GM18907 (cell line): Measurements from ENCODE around the gene JARID2.

Experiments
- ATAC-seq: cut with Tn5 transposase; IDR thresholded peaks from one replicate; pipeline ENCODE4 v1.9.1; 2021; ENCODE audit warnings: mild to moderate bottlenecking, moderate library complexity; ENCODE audit not compliant: unreplicated experiment

Gene JARID2

DNA sequence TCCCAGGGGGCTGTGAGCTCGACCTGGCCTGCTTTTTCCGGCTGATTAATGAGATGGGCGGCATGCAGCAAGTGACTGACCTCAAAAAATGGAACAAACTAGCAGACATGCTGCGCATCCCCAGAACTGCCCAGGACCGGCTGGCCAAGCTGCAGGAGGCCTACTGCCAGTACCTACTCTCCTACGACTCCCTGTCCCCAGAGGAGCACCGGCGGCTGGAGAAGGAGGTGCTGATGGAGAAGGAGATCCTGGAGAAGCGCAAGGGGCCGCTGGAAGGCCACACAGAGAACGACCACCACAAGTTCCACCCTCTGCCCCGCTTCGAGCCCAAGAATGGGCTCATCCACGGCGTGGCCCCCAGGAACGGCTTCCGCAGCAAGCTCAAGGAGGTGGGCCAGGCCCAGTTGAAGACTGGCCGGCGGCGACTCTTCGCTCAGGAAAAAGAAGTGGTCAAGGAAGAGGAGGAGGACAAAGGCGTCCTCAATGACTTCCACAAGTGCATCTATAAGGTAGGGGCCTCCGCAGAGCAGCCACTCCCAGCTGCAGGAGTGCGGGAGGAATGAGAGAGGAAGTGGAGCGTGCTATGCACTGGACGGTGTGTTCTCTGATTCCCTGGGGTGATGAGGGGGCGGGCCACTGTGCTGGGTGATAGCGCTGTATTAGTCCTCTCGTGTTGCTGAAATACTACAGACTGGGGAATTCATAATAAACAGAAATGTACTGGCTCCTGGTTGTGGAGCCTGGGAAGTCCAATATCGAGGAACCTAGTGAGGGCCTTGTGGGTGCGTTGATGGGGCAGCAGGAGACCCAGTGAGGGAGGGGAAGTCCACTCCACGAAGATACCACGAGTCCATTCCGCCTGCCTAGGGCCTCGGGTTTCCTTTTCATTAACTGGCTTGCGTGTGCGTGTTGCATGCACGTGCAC lies 255.3 kb downstream of the JARID2 start:
- ATAC-seq: no peak

DNA sequence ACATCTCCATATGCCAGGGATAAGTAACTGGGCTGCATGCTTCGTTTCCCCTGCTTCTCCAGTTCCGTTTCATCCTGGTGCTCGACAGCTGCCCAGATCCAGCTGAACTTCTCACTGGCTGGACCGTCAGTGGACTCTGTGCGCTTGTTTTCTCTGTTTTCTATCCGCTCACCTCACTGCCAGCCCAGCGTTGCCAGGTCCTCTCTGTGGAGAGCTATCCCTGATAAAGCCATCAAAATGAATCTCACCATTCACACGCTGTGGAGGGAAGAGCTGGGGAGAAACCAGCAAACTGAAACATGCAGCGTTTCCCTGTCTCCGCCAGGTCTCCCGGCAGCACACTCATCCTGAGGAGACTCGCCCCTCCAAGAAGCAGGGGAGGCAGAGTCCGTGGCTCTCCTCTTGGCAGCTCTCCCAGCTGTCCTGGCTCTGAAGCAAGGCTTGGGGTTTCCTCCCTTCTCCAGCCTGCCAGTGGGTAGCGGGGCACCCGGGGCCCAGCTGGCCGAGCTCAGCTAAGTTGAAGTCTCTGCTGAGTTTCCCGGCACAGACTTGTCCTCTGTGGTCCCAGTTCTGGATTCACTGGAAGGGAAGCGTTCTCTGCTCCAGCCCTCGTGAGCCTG lies 256.1 kb downstream of the JARID2 start:
- no peak for ATAC-seq

DNA sequence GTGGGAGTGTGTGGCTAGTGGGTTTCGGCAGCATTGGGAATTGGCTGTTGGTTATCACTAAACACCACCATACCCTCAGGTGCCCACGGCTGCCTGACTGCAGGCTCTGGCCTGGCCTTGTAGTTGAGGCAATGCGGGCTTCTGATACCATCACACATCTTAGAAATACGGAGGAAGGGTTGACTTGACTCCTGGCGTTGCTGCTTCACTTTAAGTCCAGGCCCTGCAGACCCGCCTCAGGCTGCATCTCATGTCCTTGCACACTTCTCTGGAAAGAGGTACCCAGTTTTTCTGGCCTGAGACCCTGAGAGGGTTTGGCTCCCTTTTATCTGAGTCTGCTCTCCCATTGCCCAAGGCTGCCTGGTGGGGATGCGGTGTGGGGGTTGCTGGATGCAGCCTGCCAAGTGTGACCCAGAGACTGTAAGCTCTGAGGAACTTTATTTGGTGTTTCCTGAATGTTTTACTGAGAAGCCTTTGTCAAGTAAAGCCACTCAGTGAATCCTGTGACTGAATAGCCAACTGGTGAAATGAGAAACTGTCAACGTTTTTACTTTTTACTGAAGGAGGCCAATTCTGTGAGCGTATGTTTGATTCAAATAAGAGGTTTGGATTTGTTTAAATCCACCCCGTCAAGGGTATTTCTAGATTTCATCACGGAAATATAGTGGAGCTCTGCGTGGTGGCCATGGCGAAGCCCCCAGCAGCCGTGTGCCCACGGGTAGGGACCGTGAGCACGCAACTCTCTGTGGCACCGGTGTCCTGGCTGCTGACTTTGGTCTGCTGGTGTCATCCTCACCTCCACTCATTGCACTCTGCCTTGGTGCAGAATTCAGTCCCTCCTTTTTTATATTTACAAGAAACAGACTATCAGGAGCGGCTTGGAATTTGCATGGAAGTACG lies 256.8 kb downstream of the JARID2 start:
- no peak for ATAC-seq

DNA sequence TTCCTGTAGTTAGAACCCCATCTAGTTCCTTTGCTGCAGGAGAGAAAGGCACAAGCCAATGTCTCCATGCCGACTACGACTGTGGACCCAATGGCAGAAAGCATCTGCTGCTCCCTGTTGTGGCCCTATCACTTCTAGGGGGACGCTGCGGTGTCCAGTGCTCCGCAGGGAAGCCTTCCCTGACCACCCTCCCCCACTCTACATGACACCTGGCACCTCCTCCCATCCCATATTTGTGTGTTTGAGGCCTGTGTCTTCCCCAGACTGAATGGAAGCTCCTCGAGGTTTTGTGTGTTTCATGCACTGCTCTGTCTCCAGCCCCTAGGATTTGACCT lies 257.4 kb downstream of the JARID2 start:
- ATAC-seq: no peak

DNA sequence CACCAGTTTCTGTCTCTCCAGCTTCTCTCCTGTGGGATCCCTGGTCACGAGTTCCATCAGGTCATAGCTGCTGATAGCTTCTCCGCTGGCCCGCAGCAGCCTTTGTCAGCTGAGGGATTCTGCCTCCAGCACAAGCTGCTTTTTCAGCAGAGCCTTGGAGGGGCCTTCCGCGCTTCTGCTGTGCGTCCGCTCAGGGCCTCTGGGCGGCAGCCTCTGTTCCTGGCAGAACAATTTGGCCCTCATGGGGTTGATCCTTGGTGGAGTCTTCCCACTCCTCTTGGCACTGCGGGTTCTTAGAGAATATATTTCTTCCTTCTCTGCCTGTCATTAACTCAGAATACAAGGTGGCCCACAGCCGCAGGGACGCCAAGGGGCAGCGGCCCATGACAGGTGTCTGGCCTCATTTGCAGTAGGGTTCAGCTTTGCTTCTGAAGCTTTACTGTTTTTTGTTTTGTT lies 258.2 kb downstream of the JARID2 start:
- ATAC-seq: no peak

DNA sequence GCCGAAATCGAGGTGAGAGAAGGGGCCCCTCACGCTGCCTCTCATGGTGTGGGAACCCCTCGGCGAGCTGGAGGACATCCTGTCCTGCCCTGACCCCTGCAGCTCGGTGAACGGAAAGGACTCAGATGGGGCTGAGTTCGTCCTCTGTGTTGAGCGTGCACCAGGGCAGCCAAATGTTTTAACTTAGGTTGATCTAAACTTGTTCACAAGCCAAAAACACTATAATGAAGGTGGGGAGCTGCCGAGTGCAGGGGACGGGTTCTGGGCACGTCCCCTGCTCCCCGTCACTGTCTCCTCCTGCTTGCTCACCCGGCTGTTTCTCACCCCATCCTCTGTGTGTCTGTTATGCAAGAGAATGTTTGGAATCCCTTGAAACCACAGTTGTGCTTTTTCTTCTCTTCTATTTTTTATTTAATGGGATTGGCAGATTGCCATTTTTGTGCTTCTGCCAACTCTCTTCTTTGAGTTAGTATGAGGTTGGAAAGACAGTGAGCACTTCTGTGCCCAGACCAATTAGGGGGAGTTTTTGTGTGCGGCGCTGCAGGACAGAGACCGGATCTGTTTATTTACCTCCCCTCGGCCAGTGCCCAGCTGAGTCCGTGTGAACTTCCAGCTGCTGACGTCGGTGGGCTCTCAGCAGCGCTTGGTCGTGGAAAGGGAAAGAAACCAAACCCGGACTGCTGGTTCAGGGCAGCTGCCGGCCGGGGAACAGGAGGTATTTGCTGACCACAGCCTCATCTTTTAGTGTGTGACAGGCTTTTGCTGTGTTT lies 258.9 kb downstream of the JARID2 start:
- ATAC-seq: no peak

DNA sequence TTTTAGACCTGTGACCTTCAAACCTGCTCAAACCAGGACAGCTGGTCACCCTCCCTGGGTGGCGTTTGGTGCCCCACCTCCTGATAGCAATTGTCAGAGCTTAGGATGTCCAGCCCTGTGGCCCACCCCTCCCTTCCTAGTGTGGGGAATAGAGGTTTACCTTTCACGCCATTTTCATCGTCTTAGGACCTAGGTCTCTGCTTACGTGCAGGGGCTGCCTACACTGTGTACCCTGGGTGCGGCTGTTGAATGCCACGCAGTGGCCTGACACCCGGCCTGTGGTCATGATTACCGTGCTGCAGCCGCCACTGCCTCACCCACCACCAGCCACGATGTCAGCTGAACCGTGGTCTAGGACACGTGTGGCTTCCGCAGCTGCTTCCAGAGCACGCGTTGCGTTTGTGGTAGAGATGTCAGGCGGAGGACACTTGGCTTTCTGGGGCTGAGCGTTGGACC lies 259.6 kb downstream of the JARID2 start:
- ATAC-seq: no peak

DNA sequence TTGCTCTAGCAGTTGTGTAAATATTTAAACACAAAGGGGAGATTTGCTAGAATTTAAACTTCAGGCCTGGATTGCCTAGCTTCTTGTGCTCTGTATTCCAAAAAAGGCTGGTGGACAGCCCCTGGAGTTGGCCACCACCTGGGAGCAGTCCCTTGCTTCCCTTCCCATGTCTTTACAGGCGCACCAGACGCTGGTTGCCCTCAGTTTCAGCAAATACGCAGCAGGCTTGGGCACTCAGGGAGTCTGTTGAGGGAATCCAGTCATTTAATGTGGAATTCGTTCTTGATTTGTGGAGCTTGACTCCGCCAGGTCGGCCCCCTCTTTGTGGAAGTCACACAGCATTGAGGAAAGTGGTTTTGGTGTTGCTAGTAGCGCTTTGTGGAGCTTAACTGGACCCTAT lies 260.2 kb downstream of the JARID2 start:
- ATAC-seq: no peak

DNA sequence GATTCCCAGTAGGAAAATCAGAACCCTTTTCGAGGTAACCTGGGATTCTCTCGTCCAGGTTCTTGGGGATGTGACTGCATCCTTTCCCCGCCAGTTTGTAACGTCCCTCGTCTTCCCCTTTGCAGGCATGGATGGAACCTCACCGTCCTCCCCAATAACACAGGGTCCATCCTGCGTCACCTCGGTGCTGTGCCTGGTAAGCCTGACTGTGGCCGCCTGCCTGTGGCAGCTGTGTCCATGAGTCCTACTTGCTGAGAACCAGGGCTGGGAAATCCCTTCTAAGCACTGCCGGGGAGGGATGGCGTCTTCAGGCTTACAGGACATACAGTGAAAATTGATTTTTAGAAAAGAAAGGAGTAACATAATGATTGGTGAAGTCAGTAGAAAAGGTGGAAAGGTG lies 261.4 kb downstream of the JARID2 start:
- no peak for ATAC-seq

DNA sequence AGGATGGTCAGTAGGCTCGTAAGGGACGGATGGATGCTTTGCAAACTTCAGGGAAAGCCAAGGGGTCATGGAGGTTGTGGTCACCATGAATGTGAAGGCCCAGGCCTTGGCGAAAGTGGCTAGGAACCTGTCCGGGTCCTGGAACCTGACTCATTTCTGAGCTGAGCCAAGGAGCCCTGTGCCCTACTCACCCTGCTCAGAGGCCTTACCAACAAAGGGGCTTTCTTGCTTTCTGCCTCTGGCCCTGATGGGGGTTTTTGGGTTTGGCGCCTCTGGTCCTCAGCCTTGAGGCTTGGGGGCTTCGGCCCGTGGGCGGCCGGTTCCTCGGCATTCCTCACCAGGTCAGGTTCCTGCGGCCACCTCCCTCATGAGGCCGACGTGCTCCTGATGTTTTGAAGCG lies 261.9 kb downstream of the JARID2 start:
- no peak for ATAC-seq

DNA sequence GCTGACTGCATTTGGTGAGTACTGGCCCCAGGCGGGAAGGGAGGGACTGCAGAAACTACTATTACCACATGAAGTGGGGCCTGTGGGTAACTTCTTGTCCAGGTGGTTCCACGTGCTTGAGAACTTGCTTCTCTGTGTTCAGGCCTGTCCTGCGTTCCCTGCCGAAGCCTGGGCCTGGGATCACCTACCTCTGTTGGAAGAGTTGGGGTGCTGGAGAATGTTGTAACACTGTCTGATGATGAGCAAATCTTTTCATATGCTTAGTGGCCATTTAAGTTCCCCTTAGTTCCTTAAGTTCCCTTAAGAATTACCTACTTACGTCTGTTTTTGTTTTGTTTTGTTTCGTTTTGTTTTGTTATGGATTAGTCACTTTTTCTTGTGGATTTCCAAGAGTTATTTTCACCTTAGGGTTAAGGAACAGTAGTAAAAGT lies 262.6 kb downstream of the JARID2 start:
- ATAC-seq: no peak

DNA sequence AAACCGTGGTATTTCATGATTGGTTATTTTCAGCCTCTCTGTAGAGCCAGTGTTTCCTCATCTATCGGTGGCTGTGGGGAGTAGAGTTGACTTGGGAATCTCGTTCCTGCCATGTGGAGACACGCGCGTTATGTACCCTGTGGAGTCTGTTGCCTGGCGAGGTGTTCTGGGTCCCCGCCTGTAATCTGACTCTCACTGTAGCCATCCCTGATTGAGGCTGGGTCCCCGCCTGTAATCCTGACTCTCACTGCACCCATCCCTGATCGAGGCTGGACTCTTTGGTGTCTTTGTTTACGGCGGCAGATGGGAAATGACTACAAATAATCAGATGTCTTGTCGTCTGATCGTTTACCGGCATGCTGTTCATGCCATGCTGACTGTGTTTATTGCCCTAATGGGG lies 263.1 kb downstream of the JARID2 start:
- ATAC-seq: no peak

DNA sequence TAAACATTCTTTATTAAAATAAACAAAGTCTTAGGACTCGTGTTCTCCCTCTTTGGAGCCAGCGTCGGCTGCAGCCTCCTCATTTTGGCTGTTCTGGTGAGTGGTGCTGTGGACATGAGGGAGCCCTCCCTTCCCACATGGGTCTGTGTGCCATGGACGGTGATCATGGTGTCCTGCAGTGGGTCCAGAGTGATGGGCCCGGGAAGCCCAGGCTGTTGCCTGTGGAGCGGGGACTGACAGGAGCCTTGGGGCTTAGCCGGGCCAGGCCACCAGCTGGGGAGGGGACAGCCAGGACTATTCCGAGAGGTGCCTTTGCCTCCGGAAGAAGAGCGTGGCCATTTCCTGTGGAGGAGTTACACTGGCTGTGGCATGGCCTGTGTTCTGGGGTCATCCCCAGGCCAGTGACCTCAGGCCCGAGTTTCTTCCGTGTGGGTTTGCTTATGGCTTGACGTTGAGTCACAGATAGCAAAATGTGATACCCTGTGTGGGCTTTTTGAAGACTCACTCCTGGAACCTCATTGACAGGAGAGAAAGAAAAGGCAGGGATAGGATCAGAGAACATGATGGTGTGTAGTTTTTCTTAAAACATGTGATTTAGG lies 263.6 kb downstream of the JARID2 start:
- no peak for ATAC-seq

DNA sequence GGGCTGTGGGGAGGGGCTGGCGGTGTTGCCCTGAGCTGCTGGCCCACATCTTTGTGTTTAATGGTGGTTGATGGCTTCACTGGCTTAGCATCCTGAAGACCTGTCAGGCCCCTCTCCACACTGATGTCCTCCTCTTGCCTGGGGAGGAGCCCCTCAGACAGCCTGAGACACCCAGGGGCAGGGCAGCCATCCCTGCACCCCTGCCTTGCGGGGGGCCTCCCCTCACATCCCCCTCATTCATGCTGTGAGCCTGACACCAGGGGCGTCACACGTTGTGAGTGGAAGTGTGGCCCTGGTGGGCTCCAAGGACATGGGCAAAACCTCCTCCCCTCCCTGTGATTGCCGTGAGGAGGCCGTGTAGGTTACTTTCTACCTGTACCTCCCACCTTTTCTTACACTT lies 264.3 kb downstream of the JARID2 start:
- ATAC-seq: no peak

DNA sequence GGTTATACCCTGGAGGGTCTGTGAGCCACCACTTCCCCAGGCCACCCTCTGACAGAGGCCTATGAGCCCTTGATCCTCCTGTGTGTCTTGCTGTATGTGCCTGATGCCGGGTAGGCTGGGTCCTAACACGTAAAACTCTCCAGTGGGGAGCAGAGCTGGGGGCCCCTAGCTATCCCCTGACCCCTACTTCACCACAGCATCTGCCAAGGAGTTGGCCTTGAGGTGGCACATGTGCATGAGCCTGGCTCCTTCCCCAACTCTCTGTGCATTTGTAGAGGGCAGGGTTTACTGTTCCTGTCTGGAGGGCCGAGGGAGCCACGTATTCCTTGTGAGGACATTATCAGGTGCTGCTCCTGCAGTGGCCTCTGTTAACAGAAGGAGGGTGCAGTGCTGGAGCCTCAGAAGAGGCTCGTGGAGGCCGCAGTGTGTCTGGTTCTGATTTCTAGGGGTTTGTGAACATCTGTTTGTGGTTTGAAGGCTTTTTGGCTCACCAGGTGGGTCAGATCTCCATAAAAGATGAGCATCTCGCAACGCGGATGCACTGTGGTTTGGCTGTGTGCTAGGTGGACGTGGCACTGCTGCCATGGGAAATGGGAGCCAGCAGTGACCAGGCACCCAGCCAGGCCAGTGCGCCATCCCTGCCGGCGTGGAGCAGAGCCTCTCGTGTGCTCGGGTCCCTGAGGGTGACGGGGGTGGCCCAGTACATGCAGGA lies 264.8 kb downstream of the JARID2 start:
- no peak for ATAC-seq

DNA sequence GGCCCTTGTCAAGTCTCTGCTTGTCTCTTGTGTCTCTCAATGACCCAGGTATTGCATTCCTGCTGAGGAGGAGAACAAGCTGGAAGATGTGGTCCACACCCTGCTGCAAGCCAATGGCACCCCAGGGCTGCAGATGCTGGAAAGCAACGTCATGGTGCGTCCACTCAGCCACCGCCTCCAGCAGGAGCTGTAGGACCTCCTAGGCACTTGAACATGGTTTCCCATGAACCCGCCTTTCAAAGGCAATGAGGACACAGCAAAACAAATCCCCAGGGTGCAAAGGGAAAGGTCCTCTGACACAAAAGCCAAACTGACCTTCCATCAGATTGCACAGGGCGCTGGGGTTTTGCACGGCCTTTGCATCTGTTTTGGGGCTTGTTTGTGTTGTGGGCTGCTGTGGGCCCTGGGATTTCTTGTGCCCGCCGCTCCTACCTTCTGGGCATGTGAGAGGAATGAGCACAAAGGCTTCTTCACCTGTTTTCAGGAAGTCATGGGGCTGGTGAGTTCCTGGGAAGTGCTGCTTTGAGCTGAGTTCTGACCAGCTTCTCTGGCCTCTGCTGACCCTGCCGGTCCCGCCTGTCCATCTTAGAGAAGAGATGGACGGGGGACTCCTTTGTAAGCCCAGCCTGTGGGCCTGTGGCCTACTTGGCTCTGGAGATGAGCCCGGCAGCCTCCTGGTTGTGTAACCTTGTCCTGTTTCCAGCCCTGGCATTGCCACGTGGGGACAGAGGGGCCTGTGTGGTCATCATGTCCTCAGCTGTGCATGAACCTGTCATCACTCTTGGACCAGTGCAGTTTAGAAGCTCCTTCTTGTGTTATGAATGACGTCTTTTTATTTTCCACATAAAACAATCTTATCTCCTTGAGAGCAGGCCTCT lies 265.6 kb downstream of the JARID2 start:
- ATAC-seq: no peak

DNA sequence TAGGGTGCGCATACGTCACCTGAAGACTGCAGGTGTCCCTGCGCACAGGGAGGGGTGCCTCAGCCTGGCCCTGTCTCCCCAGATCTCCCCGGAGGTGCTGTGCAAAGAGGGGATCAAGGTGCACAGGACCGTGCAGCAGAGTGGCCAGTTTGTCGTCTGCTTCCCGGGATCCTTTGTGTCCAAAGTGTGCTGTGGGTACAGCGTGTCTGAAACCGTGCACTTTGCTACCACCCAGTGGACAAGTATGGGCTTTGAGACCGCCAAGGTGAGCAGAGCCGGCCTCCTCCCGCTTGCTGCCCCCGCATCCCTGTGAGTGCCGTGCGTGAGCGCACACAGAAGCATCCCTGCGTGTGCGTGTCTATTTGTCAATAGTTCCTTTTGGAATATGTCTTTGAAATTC lies 266.3 kb downstream of the JARID2 start:
- no peak for ATAC-seq

DNA sequence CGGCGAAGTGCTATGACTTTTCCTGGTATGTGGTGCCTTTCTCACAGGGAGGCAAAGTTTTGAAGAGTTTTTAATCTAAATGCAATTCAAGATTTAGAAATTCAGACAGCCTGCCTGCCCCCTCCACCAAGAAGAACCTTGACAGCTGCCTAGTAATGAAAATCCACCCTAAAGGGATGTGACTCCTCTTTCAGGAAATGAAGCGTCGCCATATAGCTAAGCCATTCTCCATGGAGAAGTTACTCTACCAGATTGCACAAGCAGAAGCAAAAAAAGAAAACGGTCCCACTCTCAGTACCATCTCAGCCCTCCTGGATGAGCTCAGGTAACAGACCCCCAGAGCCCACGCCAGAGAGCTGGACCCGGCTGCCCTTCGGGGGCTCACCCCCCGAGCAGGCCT lies 266.9 kb downstream of the JARID2 start:
- ATAC-seq: no peak
